Measurements from ENCODE around the gene TENM4.

- no peak for TF ChIP-seq SMC3 (IDR thresholded peaks at IDR 0.05)
- TF ChIP-seq CTCF (IDR thresholded peaks at IDR 0.05): no peak
Measured at GRCh38 chr11:79129702-79130101, 311.1 kb downstream of the TENM4 start.
